Glomerular endothelial cell (primary cell): ENCODE data around the gene SNTG2. TPM values are rescaled to one million over a fixed set of nuclear protein-coding genes. Genes with fewer than 3 reads are reported as not detected.

ENCODE experiments used
- DNase-seq: peaks from one replicate; pipeline ENCODE4 v3.0.0-alpha.2; 2011; ENCODE audit warnings: low read depth, low spot score; ENCODE audit errors: extremely low read depth
- total RNA-seq: library from RNA; depleted of rRNA; stranded (reverse); fragments of >200 nt; gene quantifications from 2 replicates; pipeline ENCODE4 v1.2.3, GENCODE V29; 2015

The SNTG2 gene
- total RNA-seq, 1 donor from 2014 or later: 1.5 TPM

- DNase-seq: no peak
Observed at GRCh38 chr2:1306014-1306686, 355.5 kb downstream of the SNTG2 start.

DNA sequence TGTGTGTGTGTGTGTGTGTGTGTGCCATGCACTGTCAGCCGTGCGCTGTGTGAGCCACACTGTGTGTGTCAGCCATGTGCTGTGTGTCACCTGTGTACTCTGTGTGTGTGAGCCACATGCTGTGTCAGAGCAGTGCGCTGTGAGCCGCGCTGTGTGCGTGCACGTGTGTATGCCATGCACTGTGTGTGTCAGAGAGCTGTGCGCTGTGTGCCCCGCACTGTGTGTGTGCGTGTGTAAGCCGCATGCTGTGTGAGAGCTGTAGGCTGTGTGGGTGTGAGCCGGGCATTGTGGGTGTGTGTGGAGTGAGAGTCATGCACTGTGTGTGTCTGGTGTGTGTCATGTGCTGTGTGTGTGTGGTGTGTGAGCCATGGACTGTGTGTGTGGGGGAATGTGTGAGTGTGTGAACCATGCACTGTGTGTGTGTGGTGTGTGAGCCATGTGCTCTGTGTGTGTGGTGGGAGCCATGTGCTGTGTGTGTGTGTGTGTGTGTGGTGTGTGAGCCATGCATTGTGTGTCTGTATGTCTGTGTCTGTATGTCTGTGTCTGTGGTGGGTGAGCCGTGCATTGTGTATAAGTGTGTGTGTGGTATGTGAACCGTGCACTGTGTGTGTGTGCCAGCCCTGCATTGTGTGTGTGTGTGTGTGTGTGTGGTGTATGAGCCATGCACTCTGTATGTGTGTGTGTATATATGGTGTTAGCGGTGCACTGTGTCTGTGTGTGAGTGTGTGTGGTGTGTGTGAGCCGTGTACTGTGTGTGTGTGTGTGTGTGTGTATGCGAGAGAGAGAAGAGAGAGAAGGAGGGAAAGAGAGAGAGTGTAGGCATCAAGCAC lies 356.3 kb downstream of the SNTG2 start:
- DNase-seq: no peak

GRCh38 chr2:1307670-1308069 lies 357.0 kb downstream of the SNTG2 start:
- no peak for DNase-seq

DNA sequence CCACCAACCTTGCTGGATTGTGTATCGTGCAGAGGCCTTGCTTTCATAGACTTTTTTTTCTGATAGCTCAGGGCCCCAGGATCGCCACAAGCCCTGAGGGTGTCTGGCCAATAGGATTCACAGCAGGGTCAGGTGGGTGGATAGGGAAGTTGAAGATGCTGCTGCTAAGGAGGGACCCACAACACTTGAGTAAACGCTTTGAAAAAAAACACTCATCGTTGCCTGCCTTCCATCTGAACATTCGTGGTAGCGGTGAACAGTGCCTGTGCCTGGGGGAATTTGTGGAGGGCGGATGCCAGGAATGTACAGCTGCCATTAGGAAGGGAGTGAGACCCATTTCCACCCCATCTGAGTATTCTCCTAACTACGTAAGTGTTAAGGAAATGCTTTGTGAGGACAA lies 358.0 kb downstream of the SNTG2 start:
- DNase-seq: no peak

DNA sequence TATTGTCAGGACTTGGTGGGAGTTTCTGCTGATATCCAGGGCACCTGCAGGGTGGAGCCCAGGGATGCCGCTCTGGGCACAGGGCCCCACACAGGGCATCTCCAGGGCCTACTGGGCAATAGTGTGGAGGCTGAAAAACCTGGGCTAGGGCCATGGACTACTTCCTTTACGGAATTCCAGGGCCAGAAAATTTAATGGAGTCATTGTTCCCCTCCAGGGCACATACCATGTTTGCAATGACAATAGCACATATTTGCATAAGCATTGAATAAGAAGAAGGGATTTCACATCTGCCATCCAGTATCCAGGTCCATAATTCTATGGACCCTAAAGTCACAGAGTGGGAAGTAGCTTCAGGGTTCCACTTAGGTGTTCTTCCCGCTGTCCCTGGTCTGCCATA lies 358.9 kb downstream of the SNTG2 start:
- DNase-seq: no peak

DNA sequence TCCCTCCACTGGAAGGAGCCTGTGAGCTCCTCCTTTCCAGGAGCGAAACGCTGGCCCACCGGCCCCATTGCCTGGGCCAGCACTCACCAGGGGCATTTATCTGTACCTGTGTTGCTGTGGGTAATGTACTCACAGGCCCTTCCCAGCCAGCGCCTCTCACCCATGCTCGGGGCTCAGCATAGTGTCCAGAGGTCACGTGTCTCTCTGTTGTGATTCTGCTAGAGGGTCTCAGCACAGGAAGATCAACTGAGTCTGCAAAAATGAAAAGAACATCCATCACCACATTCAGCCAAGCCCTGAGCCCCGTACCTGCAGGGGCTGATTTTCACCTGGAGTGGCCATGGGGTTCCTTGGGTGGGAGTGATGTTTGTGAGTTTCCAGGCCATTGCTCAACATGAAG lies 359.6 kb downstream of the SNTG2 start:
- DNase-seq: no peak

GRCh38 chr2:1310866-1311265 lies 360.2 kb downstream of the SNTG2 start:
- DNase-seq: no peak

GRCh38 chr2:1313240-1313924 lies 362.7 kb downstream of the SNTG2 start:
- DNase-seq: no peak

DNA sequence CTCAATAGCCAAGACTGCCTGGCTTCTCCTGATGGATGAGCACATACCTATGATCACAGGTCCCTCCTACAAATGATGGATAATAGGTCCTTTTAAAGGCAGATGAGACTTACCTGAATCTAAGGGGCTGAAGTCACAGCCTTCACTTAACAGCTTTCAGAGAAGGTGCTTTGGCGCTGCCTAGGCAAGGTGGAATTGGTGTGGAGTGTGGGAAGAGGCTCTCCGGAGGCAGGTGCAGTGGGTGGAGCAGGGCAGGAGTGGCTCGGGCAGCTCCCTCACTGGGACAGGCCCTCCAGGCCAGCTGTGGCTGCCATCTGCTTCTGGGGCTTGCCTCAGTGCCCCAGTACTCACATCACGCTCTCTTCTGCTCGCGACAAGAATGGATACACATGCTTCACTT lies 363.6 kb downstream of the SNTG2 start:
- no peak for DNase-seq

DNA sequence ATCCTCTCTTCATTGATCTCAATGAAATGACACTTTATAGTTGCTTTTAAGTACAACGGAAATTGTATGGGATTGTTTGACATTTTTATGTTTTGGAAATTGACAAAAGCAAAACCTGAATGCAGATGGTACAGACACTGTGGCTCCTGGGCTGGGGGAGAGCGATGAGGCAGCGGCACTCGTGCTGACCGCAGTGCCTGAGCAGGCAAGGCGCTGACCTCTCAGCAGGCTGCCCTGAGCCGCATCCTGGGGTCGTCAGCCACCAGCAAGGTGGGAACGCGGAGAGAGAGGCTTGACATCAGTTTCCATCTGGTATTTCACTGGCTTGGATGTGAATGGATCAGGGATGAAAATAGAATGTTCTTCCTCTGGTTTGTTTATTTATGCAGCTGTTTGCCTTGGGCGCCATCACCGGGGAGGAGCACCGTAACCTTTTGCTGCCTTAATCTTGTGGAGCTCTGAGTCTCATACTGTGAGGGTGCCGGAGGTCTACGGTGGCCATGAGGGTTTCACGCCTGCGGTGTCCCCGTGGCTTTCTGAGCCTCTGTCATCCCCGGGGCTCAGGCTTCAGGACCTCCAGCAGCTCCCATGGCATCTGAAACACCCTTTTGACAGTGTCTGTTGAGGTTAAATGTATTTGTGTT lies 367.8 kb downstream of the SNTG2 start:
- no peak for DNase-seq

- DNase-seq: no peak
Observed at GRCh38 chr2:1319393-1319792, 368.7 kb downstream of the SNTG2 start.

DNA sequence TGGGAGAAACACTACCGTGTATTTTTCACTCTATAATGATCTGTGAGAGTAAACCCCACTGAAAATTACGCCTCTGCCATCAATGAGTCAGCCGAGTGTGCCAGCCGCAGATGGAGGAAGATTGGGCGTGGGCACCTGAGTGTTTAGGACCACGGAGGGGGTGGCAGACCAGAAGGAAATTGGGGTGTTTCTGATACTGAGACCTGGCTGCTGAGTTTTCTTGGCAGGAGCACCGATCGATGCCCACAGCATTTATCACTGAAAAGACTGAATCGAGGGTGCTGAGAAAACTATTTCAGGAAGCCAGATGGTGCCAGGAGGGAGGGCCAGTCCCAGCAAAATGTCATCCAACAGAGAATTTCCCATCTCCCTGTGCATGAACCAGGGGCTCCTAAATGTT lies 370.7 kb downstream of the SNTG2 start:
- DNase-seq: no peak

- no peak for DNase-seq
Observed at GRCh38 chr2:1324884-1325283, 374.2 kb downstream of the SNTG2 start.

GRCh38 chr2:1328684-1329083 lies 378.0 kb downstream of the SNTG2 start:
- DNase-seq: no peak

DNA sequence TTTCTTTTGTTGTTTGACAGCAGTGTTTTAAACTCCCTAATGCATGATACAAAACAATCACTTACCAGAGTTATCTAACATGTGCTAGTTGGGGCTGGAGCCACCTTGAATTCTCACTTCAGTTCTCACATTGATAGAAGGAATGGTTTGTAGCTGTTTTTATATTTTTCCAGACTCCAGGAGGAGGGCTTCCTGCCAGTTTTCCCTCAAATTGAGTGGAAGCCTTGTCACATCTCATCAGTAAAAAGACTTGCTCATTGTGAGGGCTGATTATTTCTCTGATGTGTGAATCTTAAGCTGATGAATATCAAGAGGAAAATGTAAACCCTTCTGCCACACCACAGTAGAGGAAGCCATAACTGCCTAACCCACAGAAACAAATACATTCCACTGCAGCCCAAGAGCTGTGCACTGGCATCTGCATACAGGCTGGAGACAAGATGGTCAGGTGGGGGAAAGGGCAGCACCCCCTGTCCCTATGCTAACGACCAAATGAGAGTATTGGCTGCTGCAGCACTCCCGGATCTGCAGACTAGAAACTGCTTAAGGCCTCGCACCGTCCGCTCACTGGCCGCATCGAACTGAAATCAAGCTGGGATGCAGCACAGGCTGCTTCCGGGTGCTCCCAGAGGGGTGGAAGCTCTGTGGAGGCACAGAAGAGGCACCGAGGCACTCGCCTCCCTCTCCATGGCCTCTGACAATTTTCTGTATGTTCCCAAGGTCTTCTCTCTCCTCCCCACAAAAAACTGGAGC lies 388.9 kb downstream of the SNTG2 start:
- DNase-seq: no peak

DNA sequence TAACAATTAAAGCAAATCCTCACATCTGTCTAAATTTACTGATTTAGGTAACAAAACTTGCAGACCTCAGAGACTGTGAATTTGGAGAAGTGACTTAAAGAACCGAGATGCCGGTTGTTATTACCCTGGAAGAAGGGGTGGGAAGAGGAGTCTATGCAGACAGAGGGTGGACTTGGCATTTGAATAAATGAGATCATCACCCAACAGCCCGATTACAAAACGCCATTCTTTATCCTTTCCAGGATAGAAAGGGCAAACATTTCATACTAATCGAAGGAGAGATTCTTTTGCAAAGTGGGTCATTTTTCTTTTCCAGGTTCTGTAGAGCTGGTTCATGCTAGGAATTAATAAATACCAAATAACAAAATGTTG lies 389.5 kb downstream of the SNTG2 start:
- DNase-seq: no peak

DNA sequence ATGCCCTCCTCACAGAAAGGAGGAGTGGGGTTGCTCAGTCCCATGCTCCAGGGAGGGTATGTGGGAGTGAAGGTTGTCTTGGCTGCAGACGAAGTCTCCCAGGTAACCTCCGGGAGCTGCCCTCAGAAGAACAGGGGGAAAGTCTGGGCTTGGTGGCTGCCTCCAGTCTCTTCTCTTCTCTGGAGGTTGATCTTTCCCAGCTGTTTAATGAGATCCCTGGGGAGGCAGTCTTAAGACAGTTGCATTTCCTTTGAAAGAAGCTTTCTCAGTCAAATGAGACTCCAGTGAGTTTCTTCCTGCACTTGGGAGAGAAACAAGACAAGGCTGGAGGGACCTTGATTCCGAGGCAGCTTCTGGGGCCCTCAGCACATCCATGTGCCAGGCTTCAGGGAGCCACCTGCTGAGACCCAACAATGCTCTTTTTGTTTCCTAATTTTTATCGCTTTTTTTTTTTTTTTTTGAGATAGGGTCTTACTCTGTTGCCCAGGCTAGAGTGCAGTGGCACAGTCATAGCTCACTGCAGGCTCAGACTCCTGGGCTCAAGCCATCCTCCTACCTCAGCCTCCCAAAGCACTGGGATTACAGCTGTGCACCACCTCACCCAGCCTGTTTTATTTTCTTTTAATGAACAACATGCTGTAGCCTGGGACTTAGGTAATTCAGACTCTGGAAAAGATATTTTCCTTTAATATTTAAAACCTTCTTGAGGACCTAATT lies 390.9 kb downstream of the SNTG2 start:
- DNase-seq: no peak

DNA sequence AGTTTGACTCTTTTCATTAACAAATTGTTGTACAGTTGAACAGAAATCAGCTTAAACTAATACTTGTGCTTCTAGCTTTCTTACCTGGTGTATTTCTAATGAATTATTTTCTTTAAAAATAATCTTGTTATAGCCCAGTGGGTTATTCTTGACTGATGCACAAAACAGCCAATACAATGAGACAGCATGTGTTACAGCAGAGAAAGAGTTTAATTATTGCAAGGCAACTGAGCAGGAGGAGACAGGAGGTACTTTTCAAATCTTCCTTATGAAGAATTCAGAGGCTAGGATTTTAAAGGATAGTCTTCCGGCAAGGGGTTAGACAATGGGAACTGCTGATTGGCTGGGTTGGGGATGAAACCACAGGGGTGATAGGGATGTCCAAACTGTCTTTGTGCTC lies 398.1 kb downstream of the SNTG2 start:
- DNase-seq: no peak

- DNase-seq: no peak
Observed at GRCh38 chr2:1350111-1350510, 399.5 kb downstream of the SNTG2 start.

DNA sequence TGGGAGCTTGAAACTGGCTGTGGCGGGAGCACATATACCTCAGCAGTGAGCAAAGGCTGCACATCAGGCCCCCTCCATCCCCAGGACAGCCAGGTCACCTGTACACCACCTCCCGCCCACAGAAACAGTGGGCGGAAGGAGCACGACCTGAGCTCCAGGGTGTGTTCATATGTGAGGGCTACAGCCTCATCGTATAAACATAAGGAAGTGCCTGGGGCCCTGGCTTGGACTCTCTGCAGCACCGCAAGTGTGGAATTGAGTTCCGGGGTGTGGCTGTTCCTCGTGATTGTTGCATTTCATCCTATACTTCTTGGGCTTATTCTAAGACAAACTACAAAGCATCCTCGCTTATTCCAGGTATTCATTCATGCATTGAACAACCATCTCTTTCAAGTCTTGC lies 402.5 kb downstream of the SNTG2 start:
- DNase-seq: no peak
